ENCODE results near the gene QPCTL. TPM values are rescaled to one million over a fixed set of nuclear protein-coding genes. Genes with fewer than 3 reads are reported as not detected.

The QPCTL gene
- total and polyA plus RNA-seq, 9 of the 15 experiments (the other 6 are each of a cell fraction or from before 2014, with no cell fraction given) = 0.99 to 31.3 (median 12.7) TPM

- no peak for TF ChIP-seq NR4A1 (CRISPR knock-in tag; IDR thresholded peaks at IDR 0.05)
- no peak for TF ChIP-seq NR4A1 (tag; IDR thresholded peaks at IDR 0.05)
- TF ChIP-seq XRCC5 (IDR thresholded peaks at IDR 0.05; ENCODE audit: low read depth, low read length) = peak; percentile 71; the same call in 1 of the 2 replicates
- TF ChIP-seq ZNF146 (CRISPR knock-in tag; IDR thresholded peaks at IDR 0.05; ENCODE audit: unreplicated experiment) = no peak
- TF ChIP-seq GTF2E2 (tag; IDR thresholded peaks at IDR 0.05) = no peak
- TF ChIP-seq ZNF354B (CRISPR knock-in tag; IDR thresholded peaks at IDR 0.05) = no peak
- no peak for TF ChIP-seq ARNT (IDR thresholded peaks at IDR 0.05)
- TF ChIP-seq CC2D1A (IDR thresholded peaks at IDR 0.05) = 0 out of 2 replicates have a peak, but pooled peaks have one; percentile 73
- TF ChIP-seq KLF1 (tag; IDR thresholded peaks at IDR 0.05) = no peak
- TF ChIP-seq TRIM25 (IDR thresholded peaks at IDR 0.05; ENCODE audit: borderline replicate concordance) = no peak
- TF ChIP-seq ZBTB5 (IDR thresholded peaks at IDR 0.05) = no peak
- no peak for TF ChIP-seq FOXK2 (conservative IDR thresholded peaks at IDR 0.05 in 1 of 2, IDR thresholded peaks at IDR 0.05 in 1 of 2; ENCODE audit: low read depth in 2 of 2)
- TF ChIP-seq ZNF408 (CRISPR knock-in tag; IDR thresholded peaks at IDR 0.05; ENCODE audit: low read depth) = no peak
- TF ChIP-seq ZNF780A (CRISPR knock-in tag; IDR thresholded peaks at IDR 0.05) = no peak
- no peak for TF ChIP-seq SAP30 (IDR thresholded peaks at IDR 0.05; ENCODE audit: borderline replicate concordance, insufficient read depth, low read depth, low read length, poor library complexity, severe bottlenecking)
- TF ChIP-seq CGGBP1 (CRISPR knock-in tag; IDR thresholded peaks at IDR 0.05) = no peak
- TF ChIP-seq BRD9 (IDR thresholded peaks at IDR 0.05; ENCODE audit: low read depth, partially characterized antibody) = no peak
Measured at GRCh38 chr19:45643024-45643926, 49.2 kb upstream of the QPCTL start (continued).

Data from K562 (cell line).